ENCODE results near the gene PARD3.

Gene PARD3

GRCh38 chr10:34152434-34152833, 662.7 kb downstream of the PARD3 start:
- Histone ChIP-seq H3K27me3 (ENCODE audit: low read depth, low read length) (no peaks in the 10 kb centered on the region), H3K9me3 (ENCODE audit: control insufficient read depth in 1 of 2, low read length in 2 of 2) (no peaks in the 10 kb centered on the region), H3K27ac (ENCODE audit: low read length) (no peak overlapping the region), H3K4me1 (ENCODE audit: control insufficient read depth in 1 of 2, insufficient read depth in 2 of 2, low read length in 2 of 2) (peaks cover 0 to 4% of the 10 kb centered on the region in 2 donors), H3K4me3 (ENCODE audit: low read depth in 1 of 2, low read length in 2 of 2) (no peak overlapping the region), H3K36me3 (ENCODE audit: control insufficient read depth in 1 of 2, insufficient read depth in 2 of 2, low read length in 2 of 2) (no peaks in the 10 kb centered on the region)

GRCh38 chr10:34151931-34152330, 663.2 kb downstream of the PARD3 start:
- Histone ChIP-seq H3K4me1 (ENCODE audit: control insufficient read depth in 1 of 2, insufficient read depth in 2 of 2, low read length in 2 of 2) (peaks cover 0 to 4% of the 10 kb centered on the region in 2 donors), H3K4me3 (ENCODE audit: low read depth in 1 of 2, low read length in 2 of 2) (no peak overlapping the region), H3K36me3 (ENCODE audit: control insufficient read depth in 1 of 2, insufficient read depth in 2 of 2, low read length in 2 of 2) (no peaks in the 10 kb centered on the region), H3K27ac (ENCODE audit: low read length) (no peak overlapping the region), H3K27me3 (ENCODE audit: low read depth, low read length) (no peaks in the 10 kb centered on the region), H3K9me3 (ENCODE audit: control insufficient read depth in 1 of 2, low read length in 2 of 2) (no peaks in the 10 kb centered on the region)

- H3K36me3 ChIP-seq (ENCODE audit: control insufficient read depth in 1 of 2, insufficient read depth in 2 of 2, low read length in 2 of 2), result no peaks in the 10 kb centered on the region
- H3K4me3 ChIP-seq (ENCODE audit: low read depth in 1 of 2, low read length in 2 of 2), result no peak overlapping the region
- H3K9me3 ChIP-seq (ENCODE audit: control insufficient read depth in 1 of 2, low read length in 2 of 2), result no peaks in the 10 kb centered on the region
- no peak overlapping the region for H3K27ac ChIP-seq (ENCODE audit: low read length)
- no peaks in the 10 kb centered on the region for H3K27me3 ChIP-seq (ENCODE audit: low read depth, low read length)
- peaks cover 0 to under 1% of the 10 kb centered on the region in 2 donors for H3K4me1 ChIP-seq (ENCODE audit: control insufficient read depth in 1 of 2, insufficient read depth in 2 of 2, low read length in 2 of 2)
These were observed 663.6 kb downstream of the PARD3 start for GRCh38 chr10:34151481-34151880.

GRCh38 chr10:34150103-34150502, 665.0 kb downstream of the PARD3 start:
- no peak overlapping the region for H3K27ac ChIP-seq (ENCODE audit: low read length)
- H3K9me3 ChIP-seq (ENCODE audit: control insufficient read depth in 1 of 2, low read length in 2 of 2), result no peaks in the 10 kb centered on the region
- no peaks in the 10 kb centered on the region for H3K36me3 ChIP-seq (ENCODE audit: control insufficient read depth in 1 of 2, insufficient read depth in 2 of 2, low read length in 2 of 2)
- H3K4me1 ChIP-seq (ENCODE audit: control insufficient read depth in 1 of 2, insufficient read depth in 2 of 2, low read length in 2 of 2), result no peaks in the 10 kb centered on the region
- no peak overlapping the region for H3K4me3 ChIP-seq (ENCODE audit: low read depth in 1 of 2, low read length in 2 of 2)
- H3K27me3 ChIP-seq (ENCODE audit: low read depth, low read length), result no peaks in the 10 kb centered on the region

GRCh38 chr10:34148305-34148657, 666.8 kb downstream of the PARD3 start:
- Histone ChIP-seq H3K27me3 (ENCODE audit: low read depth, low read length) (no peaks in the 10 kb centered on the region), H3K27ac (ENCODE audit: low read length) (no peak overlapping the region), H3K4me1 (ENCODE audit: control insufficient read depth in 1 of 2, insufficient read depth in 2 of 2, low read length in 2 of 2) (no peaks in the 10 kb centered on the region), H3K36me3 (ENCODE audit: control insufficient read depth in 1 of 2, insufficient read depth in 2 of 2, low read length in 2 of 2) (no peaks in the 10 kb centered on the region), H3K9me3 (ENCODE audit: control insufficient read depth in 1 of 2, low read length in 2 of 2) (no peaks in the 10 kb centered on the region), H3K4me3 (ENCODE audit: low read depth in 1 of 2, low read length in 2 of 2) (no peak overlapping the region)

- Histone ChIP-seq H3K4me3 (ENCODE audit: low read depth in 1 of 2, low read length in 2 of 2) (no peak overlapping the region), H3K36me3 (ENCODE audit: control insufficient read depth in 1 of 2, insufficient read depth in 2 of 2, low read length in 2 of 2) (no peaks in the 10 kb centered on the region), H3K4me1 (ENCODE audit: control insufficient read depth in 1 of 2, insufficient read depth in 2 of 2, low read length in 2 of 2) (no peaks in the 10 kb centered on the region), H3K27ac (ENCODE audit: low read length) (no peak overlapping the region), H3K9me3 (ENCODE audit: control insufficient read depth in 1 of 2, low read length in 2 of 2) (no peaks in the 10 kb centered on the region), H3K27me3 (ENCODE audit: low read depth, low read length) (no peaks in the 10 kb centered on the region)
These were observed 667.3 kb downstream of the PARD3 start for GRCh38 chr10:34147641-34148304.

- H3K4me1 ChIP-seq (ENCODE audit: control insufficient read depth in 1 of 2, insufficient read depth in 2 of 2, low read length in 2 of 2), result no peaks in the 10 kb centered on the region
- H3K36me3 ChIP-seq (ENCODE audit: control insufficient read depth in 1 of 2, insufficient read depth in 2 of 2, low read length in 2 of 2), result no peaks in the 10 kb centered on the region
- no peaks in the 10 kb centered on the region for H3K9me3 ChIP-seq (ENCODE audit: control insufficient read depth in 1 of 2, low read length in 2 of 2)
These were observed 669.4 kb downstream of the PARD3 start for GRCh38 chr10:34145715-34146114.

GRCh38 chr10:34143466-34143865, 671.6 kb downstream of the PARD3 start:
- H3K36me3 ChIP-seq (ENCODE audit: control insufficient read depth in 1 of 2, insufficient read depth in 2 of 2, low read length in 2 of 2), result no peaks in the 10 kb centered on the region
- no peaks in the 10 kb centered on the region for H3K4me1 ChIP-seq (ENCODE audit: control insufficient read depth in 1 of 2, insufficient read depth in 2 of 2, low read length in 2 of 2)
- H3K27me3 ChIP-seq (ENCODE audit: low read depth, low read length), result no peaks in the 10 kb centered on the region
- no peak overlapping the region for H3K27ac ChIP-seq (ENCODE audit: low read length)
- H3K4me3 ChIP-seq (ENCODE audit: low read depth in 1 of 2, low read length in 2 of 2), result no peak overlapping the region
- no peaks in the 10 kb centered on the region for H3K9me3 ChIP-seq (ENCODE audit: control insufficient read depth in 1 of 2, low read length in 2 of 2)

More at GRCh38 chr10:34145715-34146114, 669.4 kb downstream of the PARD3 start:
- Histone ChIP-seq H3K27ac (ENCODE audit: low read length) (no peak overlapping the region), H3K27me3 (ENCODE audit: low read depth, low read length) (no peaks in the 10 kb centered on the region), H3K4me3 (ENCODE audit: low read depth in 1 of 2, low read length in 2 of 2) (no peak overlapping the region)

- Histone ChIP-seq H3K4me3 (ENCODE audit: low read depth in 1 of 2, low read length in 2 of 2) (no peak overlapping the region), H3K4me1 (ENCODE audit: control insufficient read depth in 1 of 2, insufficient read depth in 2 of 2, low read length in 2 of 2) (no peaks in the 10 kb centered on the region), H3K27ac (ENCODE audit: low read length) (no peak overlapping the region), H3K9me3 (ENCODE audit: control insufficient read depth in 1 of 2, low read length in 2 of 2) (no peaks in the 10 kb centered on the region), H3K27me3 (ENCODE audit: low read depth, low read length) (no peaks in the 10 kb centered on the region), H3K36me3 (ENCODE audit: control insufficient read depth in 1 of 2, insufficient read depth in 2 of 2, low read length in 2 of 2) (no peaks in the 10 kb centered on the region)
These were observed 673.9 kb downstream of the PARD3 start for GRCh38 chr10:34141032-34141680.

GRCh38 chr10:34139559-34139958, 675.5 kb downstream of the PARD3 start:
- Histone ChIP-seq H3K4me3 (ENCODE audit: low read depth in 1 of 2, low read length in 2 of 2) (no peak overlapping the region), H3K36me3 (ENCODE audit: control insufficient read depth in 1 of 2, insufficient read depth in 2 of 2, low read length in 2 of 2) (no peaks in the 10 kb centered on the region), H3K27ac (ENCODE audit: low read length) (no peak overlapping the region), H3K9me3 (ENCODE audit: control insufficient read depth in 1 of 2, low read length in 2 of 2) (no peaks in the 10 kb centered on the region), H3K27me3 (ENCODE audit: low read depth, low read length) (no peaks in the 10 kb centered on the region), H3K4me1 (ENCODE audit: control insufficient read depth in 1 of 2, insufficient read depth in 2 of 2, low read length in 2 of 2) (no peaks in the 10 kb centered on the region)

GRCh38 chr10:34137955-34138354, 677.1 kb downstream of the PARD3 start:
- H3K36me3 ChIP-seq (ENCODE audit: control insufficient read depth in 1 of 2, insufficient read depth in 2 of 2, low read length in 2 of 2), result no peaks in the 10 kb centered on the region
- H3K4me3 ChIP-seq (ENCODE audit: low read depth in 1 of 2, low read length in 2 of 2), result no peak overlapping the region
- H3K27ac ChIP-seq (ENCODE audit: low read length), result no peak overlapping the region
- no peaks in the 10 kb centered on the region for H3K4me1 ChIP-seq (ENCODE audit: control insufficient read depth in 1 of 2, insufficient read depth in 2 of 2, low read length in 2 of 2)
- H3K9me3 ChIP-seq (ENCODE audit: control insufficient read depth in 1 of 2, low read length in 2 of 2), result no peaks in the 10 kb centered on the region
- H3K27me3 ChIP-seq (ENCODE audit: low read depth, low read length), result no peaks in the 10 kb centered on the region

GRCh38 chr10:34137201-34137600, 677.9 kb downstream of the PARD3 start:
- Histone ChIP-seq H3K36me3 (ENCODE audit: control insufficient read depth in 1 of 2, insufficient read depth in 2 of 2, low read length in 2 of 2) (no peaks in the 10 kb centered on the region), H3K9me3 (ENCODE audit: control insufficient read depth in 1 of 2, low read length in 2 of 2) (no peaks in the 10 kb centered on the region), H3K27ac (ENCODE audit: low read length) (no peak overlapping the region), H3K27me3 (ENCODE audit: low read depth, low read length) (no peaks in the 10 kb centered on the region), H3K4me3 (ENCODE audit: low read depth in 1 of 2, low read length in 2 of 2) (no peak overlapping the region), H3K4me1 (ENCODE audit: control insufficient read depth in 1 of 2, insufficient read depth in 2 of 2, low read length in 2 of 2) (no peaks in the 10 kb centered on the region)

Measured in muscle layer of duodenum (tissue), 2 donors.